ENCODE data around the gene ELP4. TPM values are rescaled to one million over a fixed set of nuclear protein-coding genes. Genes with fewer than 3 reads are reported as not detected.

ELP4 gene
- total RNA-seq, 1 experiment from 2014 or later = 20.3 TPM

- CTCF ChIA-PET = interaction anchor here (0.7 kb wide), 1 partner anchor 14 kb away, joined by 7 read pairs; no protein-coding TSS in a partner anchor
- no peak overlapping the region for H3K4me3 Mint-ChIP-seq (ENCODE audit: low read depth, unreplicated experiment)
- DNase-seq = no peak
- intact Hi-C loops (cut with micrococcal nuclease; ENCODE audit: unreplicated experiment) = no loop called here
- H3K4me1 Mint-ChIP-seq (ENCODE audit: low read depth, unreplicated experiment) = no peaks in the 10 kb centered on the region
- no peak overlapping the region for H3K27ac Mint-ChIP-seq (ENCODE audit: unreplicated experiment)
- no peaks in the 10 kb centered on the region for H3K27me3 Mint-ChIP-seq (ENCODE audit: unreplicated experiment)
- no TSS peak for BruUV-seq (replicated peaks)
- no peaks in the 10 kb centered on the region for H3K9me3 Mint-ChIP-seq (ENCODE audit: low read depth, unreplicated experiment)
- H3K36me3 Mint-ChIP-seq (ENCODE audit: insufficient read depth, unreplicated experiment) = no peaks in the 10 kb centered on the region
- TF ChIP-seq, protein P1, sequence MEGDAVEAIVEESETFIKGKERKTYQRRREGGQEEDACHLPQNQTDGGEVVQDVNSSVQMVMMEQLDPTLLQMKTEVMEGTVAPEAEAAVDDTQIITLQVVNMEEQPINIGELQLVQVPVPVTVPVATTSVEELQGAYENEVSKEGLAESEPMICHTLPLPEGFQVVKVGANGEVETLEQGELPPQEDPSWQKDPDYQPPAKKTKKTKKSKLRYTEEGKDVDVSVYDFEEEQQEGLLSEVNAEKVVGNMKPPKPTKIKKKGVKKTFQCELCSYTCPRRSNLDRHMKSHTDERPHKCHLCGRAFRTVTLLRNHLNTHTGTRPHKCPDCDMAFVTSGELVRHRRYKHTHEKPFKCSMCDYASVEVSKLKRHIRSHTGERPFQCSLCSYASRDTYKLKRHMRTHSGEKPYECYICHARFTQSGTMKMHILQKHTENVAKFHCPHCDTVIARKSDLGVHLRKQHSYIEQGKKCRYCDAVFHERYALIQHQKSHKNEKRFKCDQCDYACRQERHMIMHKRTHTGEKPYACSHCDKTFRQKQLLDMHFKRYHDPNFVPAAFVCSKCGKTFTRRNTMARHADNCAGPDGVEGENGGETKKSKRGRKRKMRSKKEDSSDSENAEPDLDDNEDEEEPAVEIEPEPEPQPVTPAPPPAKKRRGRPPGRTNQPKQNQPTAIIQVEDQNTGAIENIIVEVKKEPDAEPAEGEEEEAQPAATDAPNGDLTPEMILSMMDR (IDR thresholded peaks at IDR 0.05; ENCODE audit: unreplicated experiment) = no peak
These were observed 88.9 kb downstream of the ELP4 start for GRCh38 chr11:31598454-31598853.

- no peaks in the 10 kb centered on the region for H3K9me3 Mint-ChIP-seq (ENCODE audit: low read depth, unreplicated experiment)
- CTCF ChIA-PET = no interaction called here
- no peak overlapping the region for H3K27ac Mint-ChIP-seq (ENCODE audit: unreplicated experiment)
- intact Hi-C loops (cut with micrococcal nuclease; ENCODE audit: unreplicated experiment) = no loop called here
- no peaks in the 10 kb centered on the region for H3K4me1 Mint-ChIP-seq (ENCODE audit: low read depth, unreplicated experiment)
- H3K36me3 Mint-ChIP-seq (ENCODE audit: insufficient read depth, unreplicated experiment) = no peaks in the 10 kb centered on the region
- no peaks in the 10 kb centered on the region for H3K27me3 Mint-ChIP-seq (ENCODE audit: unreplicated experiment)
- no TSS peak for BruUV-seq (replicated peaks)
- TF ChIP-seq, protein P1 (IDR thresholded peaks at IDR 0.05; ENCODE audit: unreplicated experiment) = no peak
- no peak for DNase-seq
- H3K4me3 Mint-ChIP-seq (ENCODE audit: low read depth, unreplicated experiment) = no peak overlapping the region
These were observed 92.2 kb downstream of the ELP4 start for GRCh38 chr11:31601635-31602282.

- Mint-ChIP-seq H3K4me1 (ENCODE audit: low read depth, unreplicated experiment) (no peaks in the 10 kb centered on the region), H3K9me3 (ENCODE audit: low read depth, unreplicated experiment) (no peaks in the 10 kb centered on the region), H3K36me3 (ENCODE audit: insufficient read depth, unreplicated experiment) (no peaks in the 10 kb centered on the region), H3K27me3 (ENCODE audit: unreplicated experiment) (no peaks in the 10 kb centered on the region), H3K27ac (ENCODE audit: unreplicated experiment) (no peak overlapping the region), H3K4me3 (ENCODE audit: low read depth, unreplicated experiment) (no peak overlapping the region)
- BruUV-seq (replicated peaks) = no TSS peak
- intact Hi-C loops (cut with micrococcal nuclease; ENCODE audit: unreplicated experiment) = no loop called here
- CTCF ChIA-PET = no interaction called here
- TF ChIP-seq, protein P1 (IDR thresholded peaks at IDR 0.05; ENCODE audit: unreplicated experiment) = no peak
- DNase-seq = no peak
These were observed 97.3 kb downstream of the ELP4 start for GRCh38 chr11:31606893-31607292.

GRCh38 chr11:31607914-31608313, 98.3 kb downstream of the ELP4 start:
- Mint-ChIP-seq H3K36me3 (ENCODE audit: insufficient read depth, unreplicated experiment) (no peaks in the 10 kb centered on the region), H3K27ac (ENCODE audit: unreplicated experiment) (no peak overlapping the region), H3K9me3 (ENCODE audit: low read depth, unreplicated experiment) (no peaks in the 10 kb centered on the region), H3K27me3 (ENCODE audit: unreplicated experiment) (no peaks in the 10 kb centered on the region), H3K4me3 (ENCODE audit: low read depth, unreplicated experiment) (no peak overlapping the region), H3K4me1 (ENCODE audit: low read depth, unreplicated experiment) (no peaks in the 10 kb centered on the region)
- intact Hi-C loops (cut with micrococcal nuclease; ENCODE audit: unreplicated experiment) = no loop called here
- BruUV-seq (replicated peaks) = no TSS peak
- TF ChIP-seq, protein P1 (IDR thresholded peaks at IDR 0.05; ENCODE audit: unreplicated experiment) = no peak
- CTCF ChIA-PET = no interaction called here
- DNase-seq = no peak
